Ureter (tissue), 1 donor: Measurements from ENCODE around the gene HACE1. TPM values are rescaled to one million over a fixed set of nuclear protein-coding genes. Genes with fewer than 3 reads are reported as not detected.

ENCODE experiments used
- DNase-seq: peaks from one replicate; pipeline ENCODE4 v3.0.0-alpha.2; 2020; ENCODE audit warnings: low spot score
- total RNA-seq: library from RNA; stranded (reverse); gene quantifications from one replicate; pipeline ENCODE4 v1.2.4, GENCODE V29; 2023
- donor health status: DM: yes; HTN: yes; CAD: no.

The HACE1 gene
- total RNA-seq, 1 donor from 2014 or later, result 13.7 TPM

GRCh38 chr6:104688283-104688969 lies 171.3 kb downstream of the HACE1 start:
- DNase-seq, result no peak

GRCh38 chr6:104686550-104687175 lies 173.1 kb downstream of the HACE1 start:
- no peak for DNase-seq

- DNase-seq, result no peak
Measured at GRCh38 chr6:104685871-104686549, 173.7 kb downstream of the HACE1 start.

- no peak for DNase-seq
Measured at GRCh38 chr6:104684911-104685415, 174.8 kb downstream of the HACE1 start.

GRCh38 chr6:104683809-104684208 lies 175.9 kb downstream of the HACE1 start:
- no peak for DNase-seq

GRCh38 chr6:104682722-104683643 lies 176.7 kb downstream of the HACE1 start:
- DNase-seq, result no peak

- no peak for DNase-seq
Measured at GRCh38 chr6:104680539-104680938, 179.2 kb downstream of the HACE1 start.

GRCh38 chr6:104679971-104680370 lies 179.7 kb downstream of the HACE1 start:
- DNase-seq, result no peak

Other genes starting within 250 kb of the HACE1 start
- not detected for gene LIN28B, start 97.2 kb upstream of the HACE1 start, total RNA-seq